Adrenal gland (tissue), 12 donors: ENCODE results near the gene NISCH. TPM values are rescaled to one million over a fixed set of nuclear protein-coding genes. Genes with fewer than 3 reads are reported as not detected.

Source experiments
- DNase-seq, 7 donors: peaks; one replicate each; pipeline ENCODE4 v3.0.0-alpha.2; 2019 to 2020
- H3K27ac ChIP-seq, 5 donors: fragments of 200-600 bp; sonication (generic) in 4 of 5; 1 replicate in 3 of 5; 2 replicates in 2 of 5; pipeline versions ENCODE4 v1.5.1 to v1.8.0; 2016 to 2020; ENCODE audit warnings: mild to moderate bottlenecking in 1 of 5
- H3K27me3 ChIP-seq: fragments of 200-600 bp; 2 replicates; pipeline ENCODE4 v1.8.0; 2021
- H3K36me3 ChIP-seq, 2 donors: fragments of 200-600 bp; replicated peaks in 1 of 2; 1 replicate in 1 of 2; 2 replicates in 1 of 2; pipeline versions ENCODE4 v1.5.1 to v1.8.0; 2018 to 2022
- H3K4me1 ChIP-seq, 2 donors: fragments of 200-600 bp; replicated peaks in 1 of 2; 1 replicate in 1 of 2; 2 replicates in 1 of 2; pipeline versions ENCODE4 v1.5.1 to v1.8.0; 2018 to 2021
- H3K4me3 ChIP-seq, 4 donors: fragments of 200-600 bp; sonication (generic) in 3 of 4; one replicate each; pipeline ENCODE4 v1.5.1; 2016 to 2018
- H3K9me3 ChIP-seq, 3 donors: fragments of 200-600 bp; sonication (generic) in 1 of 3; replicated peaks in 1 of 3; 1 replicate in 2 of 3; 2 replicates in 1 of 3; pipeline versions ENCODE4 v1.5.1 to v1.8.0; 2016 to 2021
- POLR2A ChIP-seq, 2 donors: fragments of 450-650 bp; IDR thresholded peaks; one replicate each; pipeline ENCODE4 v1.6.1; 2017; ENCODE audit warnings: antibody characterized with exemption in 2 of 2, mild to moderate bottlenecking in 2 of 2, moderate library complexity in 1 of 2
- WGBS, 4 donors: extraction: QIAGEN DNeasy Blood & Tissue Kit in 2 of 4; methylation state at CpG; one replicate each; pipeline versions ENCODE4 v1.1.5 to v1.1.7; 2013 to 2017; 5-methylcytosine and 5-hydroxymethylcytosine counted together
- intact Hi-C, 2 donors: fragments of 100-400 bp; cut with DNase I; formaldehyde crosslinking; loops; one replicate each; pipeline versions ENCODE4 v1.14.1 to v1.15.0; 2022 to 2023
- polyA plus RNA-seq, 3 donors: library from polyadenylated mRNA; stranded (reverse); fragments of 200-250 nt in 2 of 3; fragments of 350-450 nt in 1 of 3; fragmentation: Illumina TruSeq in 1 of 3; extraction: RNeasy Lipid Tissue Mini Kit (QIAGEN cat#74804) in 1 of 3; gene quantifications; one replicate each; pipeline ENCODE4 v1.2.3, GENCODE V29; 2013 to 2014
- total RNA-seq, 9 donors: library from RNA; depleted of rRNA in 4 of 9; stranded (reverse); fragments of >200 nt in 4 of 9; fragments of 120-200 nt in 1 of 9; fragmentation: NEBNext Ultra II Directional in 1 of 9; extraction: Animal tissue kit (Norgen Biotek cat#: 25700) in 1 of 9; gene quantifications; one replicate each; pipeline versions ENCODE4 v1.1.0 to v1.2.4, GENCODE V29; 2013 to 2023
- TF ChIP-seq, protein P1 (sequence below), 6 experiments: fragments of 450-650 bp in 4 of 6; fragments of 200-600 bp in 2 of 6; sonication (generic) in 1 of 6; IDR thresholded peaks; 1 replicate in 5 of 6; 2 replicates in 1 of 6; pipeline versions ENCODE4 v1.5.1 to v1.8.0; 2016 to 2021; ENCODE audit warnings: antibody characterized with exemption in 6 of 6, mild to moderate bottlenecking in 2 of 6, moderate library complexity in 1 of 6
- donor health status: healthy with polysubstance abuse.
- donor health status: Bipolar disorder and iron deficiency.
- donor health status: DM: yes; HTN: yes; CAD: no.
- donor health status: DM: no; HTN: no; CAD: no.
- donor health status: DM: no; HTN: no; CAD: no.
- donor health status: DM: yes; HTN: yes; CAD: no.

NISCH gene
- total and polyA plus RNA-seq, 12 donors = 39.4 to 186 (median 100) TPM

DNA sequence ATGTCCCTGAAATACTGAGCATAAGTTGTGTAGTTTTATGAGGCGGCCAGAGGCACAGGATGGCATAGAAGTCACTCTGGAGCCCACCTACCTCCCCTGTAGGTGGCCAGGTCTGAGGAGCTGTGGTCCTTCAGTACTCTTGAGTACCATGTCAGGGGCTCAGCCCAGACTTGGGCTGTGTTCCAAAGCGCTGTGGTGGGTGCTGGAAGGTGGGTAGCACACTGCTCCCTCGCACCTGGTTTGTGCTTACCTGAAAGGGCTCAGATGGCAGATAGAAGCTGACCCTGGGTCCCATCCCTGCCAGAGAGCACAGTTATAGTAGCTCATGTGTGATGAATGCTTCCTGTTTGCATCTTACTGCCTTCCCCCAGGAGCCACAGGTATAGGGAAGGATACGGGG is 15.5 kb downstream of the NISCH start:
- intact Hi-C loops = loop anchor here (5.0 to 10.0 kb wide), 3 partner anchors 61 to 224 kb away; partner anchors contain the start of gene NT5DC2 (in 1 of the 2)
- H3K4me3 ChIP-seq = no peak overlapping the region
- DNase-seq = no peak
- peaks cover 0 to 44% of the 10 kb centered on the region in 2 donors for H3K4me1 ChIP-seq
- 90 to 100% (median 98%) methylated on average over 2 to 4 of the region's 4 CpGs for WGBS, 4 donors
- H3K27me3 ChIP-seq = no peaks in the 10 kb centered on the region
- peaks cover 0 to 53% of the 10 kb centered on the region in 2 donors for H3K36me3 ChIP-seq
- H3K27ac ChIP-seq = peak overlapping the region in 2 of 5 donors; percentile 13 to 42
- no peak for TF ChIP-seq POLR2A (IDR thresholded peaks at IDR 0.05)
- TF ChIP-seq, protein P1, sequence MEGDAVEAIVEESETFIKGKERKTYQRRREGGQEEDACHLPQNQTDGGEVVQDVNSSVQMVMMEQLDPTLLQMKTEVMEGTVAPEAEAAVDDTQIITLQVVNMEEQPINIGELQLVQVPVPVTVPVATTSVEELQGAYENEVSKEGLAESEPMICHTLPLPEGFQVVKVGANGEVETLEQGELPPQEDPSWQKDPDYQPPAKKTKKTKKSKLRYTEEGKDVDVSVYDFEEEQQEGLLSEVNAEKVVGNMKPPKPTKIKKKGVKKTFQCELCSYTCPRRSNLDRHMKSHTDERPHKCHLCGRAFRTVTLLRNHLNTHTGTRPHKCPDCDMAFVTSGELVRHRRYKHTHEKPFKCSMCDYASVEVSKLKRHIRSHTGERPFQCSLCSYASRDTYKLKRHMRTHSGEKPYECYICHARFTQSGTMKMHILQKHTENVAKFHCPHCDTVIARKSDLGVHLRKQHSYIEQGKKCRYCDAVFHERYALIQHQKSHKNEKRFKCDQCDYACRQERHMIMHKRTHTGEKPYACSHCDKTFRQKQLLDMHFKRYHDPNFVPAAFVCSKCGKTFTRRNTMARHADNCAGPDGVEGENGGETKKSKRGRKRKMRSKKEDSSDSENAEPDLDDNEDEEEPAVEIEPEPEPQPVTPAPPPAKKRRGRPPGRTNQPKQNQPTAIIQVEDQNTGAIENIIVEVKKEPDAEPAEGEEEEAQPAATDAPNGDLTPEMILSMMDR (IDR thresholded peaks at IDR 0.05) = no peak
- no peaks in the 10 kb centered on the region for H3K9me3 ChIP-seq

DNA sequence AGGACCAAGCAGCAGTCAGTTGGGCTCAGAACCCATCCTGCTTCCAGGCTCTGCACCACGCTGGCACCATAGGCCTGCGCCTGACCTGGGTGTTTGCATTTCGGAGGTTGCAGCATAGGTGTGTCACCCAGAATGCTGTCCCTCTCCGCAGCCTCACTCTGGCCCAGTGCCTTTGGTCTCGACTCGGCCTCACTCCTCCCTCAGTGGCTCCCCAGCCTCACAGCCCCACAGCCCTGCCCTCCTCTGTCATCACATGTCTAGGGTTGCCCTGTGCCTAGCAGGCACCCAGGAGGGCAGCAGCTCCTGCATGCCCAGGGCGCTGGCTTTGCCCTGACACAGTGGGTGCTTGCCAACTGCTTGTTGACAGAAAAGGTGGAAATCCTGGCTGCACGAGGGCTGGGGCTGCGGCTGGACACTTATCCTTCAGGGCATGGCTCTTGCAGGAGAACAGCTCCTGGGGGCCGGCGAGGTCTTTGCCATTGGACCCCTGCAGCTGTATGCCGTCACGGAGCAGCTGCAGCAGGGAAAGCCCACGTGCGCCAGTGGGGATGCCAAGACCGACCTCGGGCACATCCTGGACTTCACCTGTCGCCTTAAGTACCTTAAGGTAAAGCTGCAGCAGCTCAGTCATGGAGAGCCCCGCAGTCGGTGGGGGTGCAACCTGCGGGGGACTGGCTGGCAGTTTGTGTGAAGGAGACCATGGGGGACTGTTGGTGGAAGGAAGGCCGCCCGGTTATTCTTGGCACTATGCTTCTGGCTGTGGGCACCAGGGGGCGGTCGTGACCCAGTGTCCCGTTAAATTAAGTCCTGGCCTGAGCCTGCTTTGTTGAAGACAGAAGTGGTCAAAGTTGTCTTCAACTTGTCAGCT is 16.2 kb downstream of the NISCH start:
- peak; percentile 72 to 94 (median 83) for DNase-seq
- H3K4me1 ChIP-seq = peaks cover 0 to 42% of the 10 kb centered on the region in 2 donors
- peak overlapping the region in 2 of 5 donors; percentile 13 to 42 for H3K27ac ChIP-seq
- no peaks in the 10 kb centered on the region for H3K9me3 ChIP-seq
- H3K27me3 ChIP-seq = no peaks in the 10 kb centered on the region
- H3K4me3 ChIP-seq = no peak overlapping the region
- WGBS, 4 donors = 34 to 53% (median 47%) methylated on average over 12 to 26 of the region's 26 CpGs
- peaks cover 0 to 59% of the 10 kb centered on the region in 2 donors for H3K36me3 ChIP-seq
- TF ChIP-seq POLR2A (IDR thresholded peaks at IDR 0.05) = no peak
- TF ChIP-seq, protein P1 (IDR thresholded peaks at IDR 0.05) = peak; percentile 65 to 86 (median 76)
- intact Hi-C loops = loop anchor here (5.0 to 10.0 kb wide), 3 partner anchors 61 to 223 kb away; partner anchors contain the start of gene NT5DC2 (in 1 of the 2)

DNA sequence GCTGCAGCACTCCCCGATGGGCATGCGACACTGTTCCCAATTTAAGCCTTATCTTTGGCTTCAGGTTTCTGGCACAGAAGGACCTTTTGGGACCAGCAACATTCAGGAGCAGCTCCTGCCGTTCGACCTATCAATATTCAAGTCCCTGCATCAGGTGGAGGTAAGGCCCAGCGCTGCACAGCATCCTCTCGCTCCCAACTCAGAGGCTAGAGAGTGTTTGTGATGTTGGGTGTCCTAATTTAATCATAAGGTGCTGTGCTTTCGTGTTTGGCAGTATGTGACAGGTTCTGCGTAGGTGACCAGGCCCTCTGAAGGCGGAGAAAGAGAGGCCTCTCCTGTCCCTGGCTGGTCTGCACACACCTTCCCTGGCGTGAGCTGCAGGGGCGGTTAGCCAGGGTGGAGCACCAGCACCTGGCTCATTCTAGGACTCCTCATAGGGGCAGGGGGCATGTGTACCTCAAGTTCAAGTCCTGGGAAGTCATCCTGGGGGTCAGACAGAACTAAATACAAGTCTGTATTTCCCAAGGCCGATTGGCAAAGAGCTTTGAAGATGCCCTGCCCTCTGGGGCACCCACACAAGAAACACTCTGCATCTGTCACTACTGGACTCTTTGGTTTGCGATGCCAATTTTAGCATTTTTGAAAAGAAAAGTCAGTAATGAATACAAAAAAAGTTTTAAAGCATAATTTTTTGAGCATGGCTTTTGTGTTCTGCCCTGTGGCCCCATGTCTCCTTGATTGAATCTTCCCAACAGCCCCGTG is 17.0 kb downstream of the NISCH start:
- Histone ChIP-seq H3K9me3 (no peaks in the 10 kb centered on the region), H3K27me3 (no peaks in the 10 kb centered on the region), H3K4me3 (no peak overlapping the region), H3K4me1 (peaks cover 0 to 39% of the 10 kb centered on the region in 2 donors), H3K36me3 (peaks cover 0 to 67% of the 10 kb centered on the region in 2 donors), H3K27ac (peak overlapping the region in 3 of 5 donors; percentile 5 to 57 (median 42))
- no peak for DNase-seq
- 65 to 80% (median 68%) methylated on average over 12 to 14 of the region's 14 CpGs for WGBS, 4 donors
- intact Hi-C loops = loop anchor here (5.0 to 10.0 kb wide), 3 partner anchors 60 to 222 kb away; partner anchors contain the start of gene NT5DC2 (in 1 of the 2)
- TF ChIP-seq, protein P1 (IDR thresholded peaks at IDR 0.05) = peak in 1 of 6 experiments; percentile 0
- no peak for TF ChIP-seq POLR2A (IDR thresholded peaks at IDR 0.05)

DNA sequence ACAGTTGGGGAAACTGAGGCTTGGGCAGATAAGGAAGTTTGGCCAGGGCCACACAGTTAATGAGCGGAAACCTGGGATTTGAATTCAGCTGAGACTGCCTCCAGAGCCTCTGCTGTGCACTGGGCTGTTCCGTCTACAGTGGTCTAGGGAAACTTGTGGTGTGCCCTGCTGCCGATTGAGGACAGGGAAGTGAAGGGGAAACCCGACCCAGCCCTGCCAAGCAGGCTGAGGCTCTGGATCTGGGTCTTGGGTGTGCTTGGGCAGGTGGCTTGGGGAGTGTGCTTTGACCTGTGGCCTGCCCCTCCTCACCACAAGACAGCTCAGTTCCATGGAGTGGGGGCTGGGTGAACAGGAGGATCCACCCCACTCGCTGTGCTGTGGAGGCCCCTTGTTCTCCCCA is 17.6 kb downstream of the NISCH start:
- peak in 1 of 7 donors; percentile 33 for DNase-seq
- Histone ChIP-seq H3K9me3 (no peaks in the 10 kb centered on the region), H3K36me3 (peaks cover 0 to 73% of the 10 kb centered on the region in 2 donors), H3K27ac (peak overlapping the region in 2 of 5 donors; percentile 42 to 57), H3K4me3 (no peak overlapping the region), H3K27me3 (no peaks in the 10 kb centered on the region), H3K4me1 (peaks cover 0 to 33% of the 10 kb centered on the region in 2 donors)
- intact Hi-C loops = loop anchor here (5.0 to 10.0 kb wide), 3 partner anchors 59 to 222 kb away; partner anchors contain the start of gene NT5DC2 (in 1 of the 2)
- WGBS, 4 donors = 82 to 85% (median 82%) methylated on average over 4 to 5 of the region's 5 CpGs
- no peak for TF ChIP-seq POLR2A (IDR thresholded peaks at IDR 0.05)
- TF ChIP-seq, protein P1 (IDR thresholded peaks at IDR 0.05) = no peak
